ENCODE results near the gene SEMA3D. TPM values are rescaled to one million over a fixed set of nuclear protein-coding genes. Genes with fewer than 3 reads are reported as not detected.

Gene SEMA3D
- total RNA-seq, 1 experiment from 2014 or later = 0.61 TPM

GRCh38 chr7:85178531-85179298 lies 8.1 kb downstream of the SEMA3D start:
- H3K4me1 Mint-ChIP-seq (ENCODE audit: low read depth, unreplicated experiment) = no peaks in the 10 kb centered on the region
- H3K9me3 ChIP-seq = peaks cover 30% of the 10 kb centered on the region
- BruUV-seq (replicated peaks) = no TSS peak
- no peak overlapping the region for H3K4me3 ChIP-seq (ENCODE audit: low read depth, low read length)
- CTCF ChIA-PET = no interaction called here
- no peaks in the 10 kb centered on the region for H3K4me1 ChIP-seq
- no peak overlapping the region for H3K4me3 Mint-ChIP-seq (ENCODE audit: unreplicated experiment)
- H3K9me3 Mint-ChIP-seq (ENCODE audit: unreplicated experiment) = peaks cover 41% of the 10 kb centered on the region
- H3K27ac Mint-ChIP-seq (ENCODE audit: unreplicated experiment) = no peak overlapping the region
- intact Hi-C loops (cut with micrococcal nuclease; ENCODE audit: unreplicated experiment) = no loop called here
- H3K27me3 Mint-ChIP-seq (ENCODE audit: insufficient read depth, unreplicated experiment) = peaks cover 4% of the 10 kb centered on the region
- peaks cover 5% of the 10 kb centered on the region for H3K36me3 Mint-ChIP-seq (ENCODE audit: insufficient read depth, unreplicated experiment)
- POLR2A ChIA-PET = no interaction called here
- H3K27me3 ChIP-seq (replicated peaks; ENCODE audit: control insufficient read depth, insufficient read depth, low read length) = no peaks in the 10 kb centered on the region
- no peak for DNase-seq
- H3K36me3 ChIP-seq (ENCODE audit: control insufficient read depth, insufficient read depth, low read length) = no peaks in the 10 kb centered on the region
- no peak for TF ChIP-seq CTCF (IDR thresholded peaks at IDR 0.05; ENCODE audit: insufficient read depth in 1 of 2, low read depth in 1 of 2, low read length in 1 of 2, severe bottlenecking in 1 of 2, unreplicated experiment in 1 of 2)

GRCh38 chr7:85177316-85177715 lies 9.5 kb downstream of the SEMA3D start:
- TF ChIP-seq CTCF (IDR thresholded peaks at IDR 0.05; ENCODE audit: insufficient read depth in 1 of 2, low read depth in 1 of 2, low read length in 1 of 2, severe bottlenecking in 1 of 2, unreplicated experiment in 1 of 2) = no peak
- no peak overlapping the region for H3K27ac Mint-ChIP-seq (ENCODE audit: unreplicated experiment)
- no peaks in the 10 kb centered on the region for H3K36me3 ChIP-seq (ENCODE audit: control insufficient read depth, insufficient read depth, low read length)
- ChIA-PET POLR2A (no interaction called here), CTCF (no interaction called here)
- peaks cover 4% of the 10 kb centered on the region for H3K27me3 Mint-ChIP-seq (ENCODE audit: insufficient read depth, unreplicated experiment)
- no peaks in the 10 kb centered on the region for H3K4me1 Mint-ChIP-seq (ENCODE audit: low read depth, unreplicated experiment)
- H3K9me3 Mint-ChIP-seq (ENCODE audit: unreplicated experiment) = peaks cover 41% of the 10 kb centered on the region
- H3K27me3 ChIP-seq (replicated peaks; ENCODE audit: control insufficient read depth, insufficient read depth, low read length) = no peaks in the 10 kb centered on the region
- no TSS peak for BruUV-seq (replicated peaks)
- intact Hi-C loops (cut with micrococcal nuclease; ENCODE audit: unreplicated experiment) = no loop called here
- H3K9me3 ChIP-seq = peaks cover 30% of the 10 kb centered on the region
- no peak overlapping the region for H3K4me3 Mint-ChIP-seq (ENCODE audit: unreplicated experiment)
- H3K36me3 Mint-ChIP-seq (ENCODE audit: insufficient read depth, unreplicated experiment) = peaks cover 5% of the 10 kb centered on the region
- no peak for DNase-seq
- H3K4me1 ChIP-seq = no peaks in the 10 kb centered on the region
- no peak overlapping the region for H3K4me3 ChIP-seq (ENCODE audit: low read depth, low read length)

- Mint-ChIP-seq H3K9me3 (ENCODE audit: unreplicated experiment) (peaks cover 41% of the 10 kb centered on the region), H3K27me3 (ENCODE audit: insufficient read depth, unreplicated experiment) (peaks cover 4% of the 10 kb centered on the region), H3K4me3 (ENCODE audit: unreplicated experiment) (no peak overlapping the region), H3K4me1 (ENCODE audit: low read depth, unreplicated experiment) (no peaks in the 10 kb centered on the region), H3K27ac (ENCODE audit: unreplicated experiment) (no peak overlapping the region), H3K36me3 (ENCODE audit: insufficient read depth, unreplicated experiment) (peaks cover 5% of the 10 kb centered on the region)
- POLR2A ChIA-PET = no interaction called here
- Histone ChIP-seq H3K9me3 (peaks cover 26% of the 10 kb centered on the region), H3K4me1 (no peaks in the 10 kb centered on the region), H3K36me3 (ENCODE audit: control insufficient read depth, insufficient read depth, low read length) (no peaks in the 10 kb centered on the region), H3K27me3 (replicated peaks; ENCODE audit: control insufficient read depth, insufficient read depth, low read length) (no peaks in the 10 kb centered on the region), H3K4me3 (ENCODE audit: low read depth, low read length) (no peak overlapping the region)
- intact Hi-C loops (cut with micrococcal nuclease; ENCODE audit: unreplicated experiment) = no loop called here
- CTCF ChIA-PET = no interaction called here
- DNase-seq = no peak
- no peak for TF ChIP-seq CTCF (IDR thresholded peaks at IDR 0.05; ENCODE audit: insufficient read depth in 1 of 2, low read depth in 1 of 2, low read length in 1 of 2, severe bottlenecking in 1 of 2, unreplicated experiment in 1 of 2)
- BruUV-seq (replicated peaks) = no TSS peak
Observed at GRCh38 chr7:85176197-85176596, 10.7 kb downstream of the SEMA3D start.

Measured in Caco-2 (cell line).